Measurements from ENCODE around the gene KRTAP5-11. TPM values are rescaled to one million over a fixed set of nuclear protein-coding genes. Genes with fewer than 3 reads are reported as not detected.
"Not testable (repeated sequence)": the region's sequence is repeated elsewhere in the genome, so short reads cannot be mapped to it uniquely, and the experiment has no call there.

KRTAP5-11 gene
- total and polyA plus RNA-seq, 2 of the 8 experiments (the other 6 are each of a cell fraction or from before 2014, with no cell fraction given), result not detected

GRCh38 chr11:71631551-71631950 lies 48.9 kb upstream of the KRTAP5-11 start:
- H3K79me2 ChIP-seq (ENCODE audit: control insufficient read depth in 1 of 2, insufficient read depth in 2 of 2, low read length in 2 of 2); FAIRE-seq; H3K4me3 ChIP-seq (ENCODE audit: extremely low read depth in 1 of 4, insufficient read depth in 2 of 4, low read depth in 3 of 4, low read length in 4 of 4); H2BK12ac ChIP-seq (ENCODE audit: low read depth, low read length); DNase-seq (ENCODE audit: low read depth in 1 of 2, low spot score in 2 of 2); H4K5ac ChIP-seq (ENCODE audit: insufficient read length, low read depth, low read length); H3K36me3 ChIP-seq (ENCODE audit: control insufficient read depth in 2 of 4, insufficient read depth in 4 of 4, low read length in 3 of 4); H3K4ac ChIP-seq (replicated peaks; ENCODE audit: insufficient read length, low read depth, low read length); H3K14ac ChIP-seq (ENCODE audit: insufficient read length); H2AFZ ChIP-seq (ENCODE audit: low read length); H4K91ac ChIP-seq (replicated peaks; ENCODE audit: insufficient read length, low read length); H4K20me1 ChIP-seq (replicated peaks in 1 of 2; ENCODE audit: control insufficient read depth in 1 of 2, insufficient read depth in 2 of 2, low read length in 2 of 2); H3K23ac ChIP-seq (ENCODE audit: insufficient read length); H3K4me1 ChIP-seq (replicated peaks in 1 of 4; ENCODE audit: control insufficient read depth in 3 of 4, insufficient read depth in 4 of 4, low read length in 3 of 4); H2BK20ac ChIP-seq (ENCODE audit: low read length); H3K23me2 ChIP-seq (ENCODE audit: low read depth, low read length); H3K9me3 ChIP-seq (ENCODE audit: insufficient read depth in 2 of 2, low read depth in 1 of 2, low read length in 1 of 2); POLR2A ChIA-PET (ENCODE audit: partially characterized antibody); H3K79me1 ChIP-seq (ENCODE audit: low read depth, low read length); H3K4me2 ChIP-seq (ENCODE audit: insufficient read depth in 1 of 2, low read depth in 2 of 2, low read length in 2 of 2); H2BK15ac ChIP-seq (ENCODE audit: low read length); H3K18ac ChIP-seq (ENCODE audit: extremely low read depth, low read length); H3K56ac ChIP-seq (replicated peaks; ENCODE audit: insufficient read length, low read depth, low read length); H2BK120ac ChIP-seq (replicated peaks; ENCODE audit: low read depth, low read length); H3K9ac ChIP-seq (replicated peaks in 1 of 4; ENCODE audit: extremely low read depth in 1 of 4, low read depth in 3 of 4, low read length in 3 of 4); H2BK5ac ChIP-seq (ENCODE audit: low read depth, low read length); H3K27ac ChIP-seq (ENCODE audit: low read depth, low read length); H2AK5ac ChIP-seq (ENCODE audit: low read depth, low read length); H3K27me3 ChIP-seq (replicated peaks in 1 of 4; ENCODE audit: control insufficient read depth in 3 of 4, extremely low read depth in 1 of 4, insufficient read depth in 3 of 4, low read length in 3 of 4); H4K8ac ChIP-seq (ENCODE audit: extremely low read depth, insufficient read depth, low read length); CTCF ChIA-PET (ENCODE audit: partially characterized antibody): not testable (repeated sequence)
- WGBS, 2 experiments (ENCODE audit: extremely low coverage in 1 of 2, insufficient coverage in 1 of 2, insufficient read length in 1 of 2, insufficient replicate concordance in 2 of 2, low coverage in 1 of 2, low lambda C conversion rate in 2 of 2, missing lambda C conversion rate in 1 of 2), result 87% methylated on average over 18 of the region's 18 CpGs; no CpG with 5 or more reads in 1 of the 2 experiments

Measured in H1 (cell line).